AG09309 (cell line): ENCODE measurements around the gene SSNA1.

Experiments used
- DNase-seq: peaks from one replicate; pipeline ENCODE4 v3.0.0-alpha.2; 2010; ENCODE audit warnings: low read depth
- H3K4me3 ChIP-seq: 2 replicates; pipeline ENCODE4 v1.5.1; 2011; ENCODE audit warnings: mild to moderate bottlenecking, low read depth, low read length, moderate library complexity; ENCODE audit not compliant: control insufficient read depth
- TF ChIP-seq, protein P1 (sequence below): IDR thresholded peaks from 2 replicates; pipeline ENCODE4 v1.5.1; 2011; ENCODE audit warnings: mild to moderate bottlenecking, low read depth, low read length, inconsistent platforms; ENCODE audit not compliant: insufficient read depth, control insufficient read depth; ENCODE audit errors: missing control alignments

The SSNA1 gene

GRCh38 chr9:137178939-137179630 is 9.4 kb upstream of the SSNA1 start:
- no peak for DNase-seq
- TF ChIP-seq, protein P1, sequence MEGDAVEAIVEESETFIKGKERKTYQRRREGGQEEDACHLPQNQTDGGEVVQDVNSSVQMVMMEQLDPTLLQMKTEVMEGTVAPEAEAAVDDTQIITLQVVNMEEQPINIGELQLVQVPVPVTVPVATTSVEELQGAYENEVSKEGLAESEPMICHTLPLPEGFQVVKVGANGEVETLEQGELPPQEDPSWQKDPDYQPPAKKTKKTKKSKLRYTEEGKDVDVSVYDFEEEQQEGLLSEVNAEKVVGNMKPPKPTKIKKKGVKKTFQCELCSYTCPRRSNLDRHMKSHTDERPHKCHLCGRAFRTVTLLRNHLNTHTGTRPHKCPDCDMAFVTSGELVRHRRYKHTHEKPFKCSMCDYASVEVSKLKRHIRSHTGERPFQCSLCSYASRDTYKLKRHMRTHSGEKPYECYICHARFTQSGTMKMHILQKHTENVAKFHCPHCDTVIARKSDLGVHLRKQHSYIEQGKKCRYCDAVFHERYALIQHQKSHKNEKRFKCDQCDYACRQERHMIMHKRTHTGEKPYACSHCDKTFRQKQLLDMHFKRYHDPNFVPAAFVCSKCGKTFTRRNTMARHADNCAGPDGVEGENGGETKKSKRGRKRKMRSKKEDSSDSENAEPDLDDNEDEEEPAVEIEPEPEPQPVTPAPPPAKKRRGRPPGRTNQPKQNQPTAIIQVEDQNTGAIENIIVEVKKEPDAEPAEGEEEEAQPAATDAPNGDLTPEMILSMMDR, result no peak
- no peak overlapping the region for H3K4me3 ChIP-seq

DNA sequence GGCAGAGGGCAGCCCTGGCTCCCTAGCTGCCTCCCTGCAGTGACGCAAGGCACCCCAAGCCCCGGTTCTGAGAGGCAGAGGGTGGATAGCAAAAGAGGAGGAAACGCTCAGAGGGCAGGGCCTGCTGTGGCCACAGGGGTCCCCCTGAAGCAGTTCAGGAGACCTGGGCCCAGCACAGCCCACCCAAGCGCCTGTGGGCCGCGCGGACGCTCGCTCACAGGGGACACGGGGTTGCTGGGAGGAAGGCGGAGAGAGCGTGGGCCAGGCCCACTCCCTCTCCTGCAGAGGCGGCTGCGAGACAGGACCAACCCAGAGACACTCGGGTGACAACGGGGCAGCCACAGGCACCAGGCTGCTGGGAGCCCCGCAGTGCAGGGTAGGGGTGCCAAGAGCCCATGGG is 8.7 kb upstream of the SSNA1 start:
- no peak for DNase-seq
- TF ChIP-seq, protein P1, result no peak
- H3K4me3 ChIP-seq, result no peak overlapping the region

- no peak for DNase-seq
- TF ChIP-seq, protein P1, result no peak
- H3K4me3 ChIP-seq, result no peak overlapping the region
These were observed 8.0 kb upstream of the SSNA1 start for GRCh38 chr9:137180491-137180890.

GRCh38 chr9:137181680-137182079 is 6.8 kb upstream of the SSNA1 start:
- TF ChIP-seq, protein P1, result no peak
- DNase-seq, result no peak

GRCh38 chr9:137182836-137183235 is 5.6 kb upstream of the SSNA1 start:
- H3K4me3 ChIP-seq, result no peak overlapping the region
- TF ChIP-seq, protein P1, result no peak
- DNase-seq, result no peak

More at GRCh38 chr9:137181680-137182079, 6.8 kb upstream of the SSNA1 start:
- no peak overlapping the region for H3K4me3 ChIP-seq

GRCh38 chr9:137183980-137184595 is 4.4 kb upstream of the SSNA1 start:
- TF ChIP-seq, protein P1, result no peak
- DNase-seq, result no peak
- no peak overlapping the region for H3K4me3 ChIP-seq
